Muscle layer of colon (tissue), 2 donors: ENCODE results near the gene INPP5F.

Source experiments
- H3K27ac ChIP-seq: one replicate; pipeline ENCODE4 v1.7.0; 2013; ENCODE audit warnings: low read depth, mild to moderate bottlenecking, low read length, moderate library complexity
- H3K27me3 ChIP-seq, 2 donors: one replicate each; pipeline ENCODE4 v1.7.0; 2013; ENCODE audit warnings: low read length in 2 of 2, mild to moderate bottlenecking in 2 of 2; ENCODE audit not compliant: insufficient read depth in 2 of 2, control insufficient read depth in 1 of 2
- H3K36me3 ChIP-seq: one replicate; pipeline ENCODE4 v1.7.0; 2013; ENCODE audit warnings: mild to moderate bottlenecking, low read length; ENCODE audit not compliant: insufficient read depth
- H3K4me1 ChIP-seq: one replicate; pipeline ENCODE4 v1.7.0; 2013; ENCODE audit warnings: mild to moderate bottlenecking, low read length; ENCODE audit not compliant: insufficient read depth
- H3K4me3 ChIP-seq, 2 donors: one replicate each; pipeline ENCODE4 v1.7.0; 2013; ENCODE audit warnings: low read length in 2 of 2, low read depth in 1 of 2, mild to moderate bottlenecking in 1 of 2, moderate library complexity in 1 of 2
- H3K9ac ChIP-seq: one replicate; pipeline ENCODE4 v1.7.0; 2013; ENCODE audit warnings: low read length
- H3K9me3 ChIP-seq: one replicate; pipeline ENCODE4 v1.7.0; 2013; ENCODE audit warnings: mild to moderate bottlenecking, low read length
- donor health status: abdominal sarcoma.
- donor health status: Adenocarcinoma of cecum.

INPP5F gene, protein sequence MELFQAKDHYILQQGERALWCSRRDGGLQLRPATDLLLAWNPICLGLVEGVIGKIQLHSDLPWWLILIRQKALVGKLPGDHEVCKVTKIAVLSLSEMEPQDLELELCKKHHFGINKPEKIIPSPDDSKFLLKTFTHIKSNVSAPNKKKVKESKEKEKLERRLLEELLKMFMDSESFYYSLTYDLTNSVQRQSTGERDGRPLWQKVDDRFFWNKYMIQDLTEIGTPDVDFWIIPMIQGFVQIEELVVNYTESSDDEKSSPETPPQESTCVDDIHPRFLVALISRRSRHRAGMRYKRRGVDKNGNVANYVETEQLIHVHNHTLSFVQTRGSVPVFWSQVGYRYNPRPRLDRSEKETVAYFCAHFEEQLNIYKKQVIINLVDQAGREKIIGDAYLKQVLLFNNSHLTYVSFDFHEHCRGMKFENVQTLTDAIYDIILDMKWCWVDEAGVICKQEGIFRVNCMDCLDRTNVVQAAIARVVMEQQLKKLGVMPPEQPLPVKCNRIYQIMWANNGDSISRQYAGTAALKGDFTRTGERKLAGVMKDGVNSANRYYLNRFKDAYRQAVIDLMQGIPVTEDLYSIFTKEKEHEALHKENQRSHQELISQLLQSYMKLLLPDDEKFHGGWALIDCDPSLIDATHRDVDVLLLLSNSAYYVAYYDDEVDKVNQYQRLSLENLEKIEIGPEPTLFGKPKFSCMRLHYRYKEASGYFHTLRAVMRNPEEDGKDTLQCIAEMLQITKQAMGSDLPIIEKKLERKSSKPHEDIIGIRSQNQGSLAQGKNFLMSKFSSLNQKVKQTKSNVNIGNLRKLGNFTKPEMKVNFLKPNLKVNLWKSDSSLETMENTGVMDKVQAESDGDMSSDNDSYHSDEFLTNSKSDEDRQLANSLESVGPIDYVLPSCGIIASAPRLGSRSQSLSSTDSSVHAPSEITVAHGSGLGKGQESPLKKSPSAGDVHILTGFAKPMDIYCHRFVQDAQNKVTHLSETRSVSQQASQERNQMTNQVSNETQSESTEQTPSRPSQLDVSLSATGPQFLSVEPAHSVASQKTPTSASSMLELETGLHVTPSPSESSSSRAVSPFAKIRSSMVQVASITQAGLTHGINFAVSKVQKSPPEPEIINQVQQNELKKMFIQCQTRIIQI

DNA sequence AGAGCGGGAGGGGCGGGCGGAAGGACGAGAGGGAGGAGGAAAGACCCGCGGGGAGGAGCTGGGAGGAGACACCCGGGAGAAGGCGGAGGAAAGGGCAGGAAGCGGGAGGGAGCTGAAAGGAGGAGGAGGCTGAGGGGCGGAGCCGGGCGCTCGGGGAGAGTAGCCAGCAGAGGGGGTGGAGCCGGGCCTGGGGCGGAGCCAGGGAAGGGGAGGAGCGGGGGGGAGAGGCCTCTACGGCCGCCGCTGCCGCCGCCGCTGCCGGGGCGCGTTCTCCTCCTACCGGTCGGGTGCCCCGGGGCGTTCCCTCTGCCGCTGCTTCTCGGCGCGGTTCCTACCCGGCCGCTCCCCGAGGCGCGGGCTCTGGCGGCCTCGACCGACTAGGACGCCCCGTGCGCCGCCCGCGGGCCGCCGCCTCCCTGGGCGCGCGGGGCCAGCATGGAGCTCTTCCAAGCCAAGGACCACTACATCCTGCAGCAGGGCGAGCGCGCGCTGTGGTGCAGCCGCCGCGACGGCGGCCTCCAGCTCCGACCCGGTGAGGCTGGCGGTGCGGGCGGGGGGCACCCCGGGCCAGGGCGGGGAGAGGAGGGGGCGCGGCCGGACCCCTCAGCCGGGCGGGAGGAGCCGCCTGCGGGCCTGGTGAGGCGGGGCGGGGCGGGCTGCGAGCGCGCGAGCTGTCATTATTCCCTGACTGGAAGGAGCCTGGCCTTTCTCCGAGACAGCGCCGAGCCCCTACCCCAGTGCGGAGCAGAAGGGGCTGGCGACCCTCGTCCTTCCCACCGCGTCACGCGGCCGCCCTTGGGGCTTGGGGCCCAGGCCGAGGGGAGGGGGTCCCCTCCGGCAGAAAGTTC, at the start of gene INPP5F:
INPP5F (plus strand) TSS at position 223 of the 848 bp plus-strand sequence; CDS start at position 436, 213 bp downstream.
- no peaks in the 10 kb centered on the region for H3K36me3 ChIP-seq
- H3K4me1 ChIP-seq = peaks cover 34% of the 10 kb centered on the region
- H3K27me3 ChIP-seq = no peaks in the 10 kb centered on the region
- peak within 1 kb of the TSS; percentile 94 for H3K27ac ChIP-seq
- peak within 1 kb of the TSS; percentile 64 to 97 for H3K4me3 ChIP-seq
- H3K9me3 ChIP-seq = no peaks in the 10 kb centered on the region
- H3K9ac ChIP-seq = peak within 1 kb of the TSS; percentile 92

DNA sequence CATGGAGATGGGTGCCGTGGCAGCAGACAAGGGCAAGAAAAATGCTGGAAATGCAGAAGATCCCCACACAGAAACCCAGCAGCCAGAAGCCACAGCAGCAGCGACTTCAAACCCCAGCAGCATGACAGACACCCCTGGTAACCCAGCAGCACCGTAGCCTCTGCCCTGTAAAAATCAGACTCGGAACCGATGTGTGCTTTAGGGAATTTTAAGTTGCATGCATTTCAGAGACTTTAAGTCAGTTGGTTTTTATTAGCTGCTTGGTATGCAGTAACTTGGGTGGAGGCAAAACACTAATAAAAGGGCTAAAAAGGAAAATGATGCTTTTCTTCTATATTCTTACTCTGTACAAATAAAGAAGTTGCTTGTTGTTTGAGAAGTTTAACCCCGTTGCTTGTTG, 48.7 kb upstream of the INPP5F start:
- Histone ChIP-seq H3K9me3 (no peaks in the 10 kb centered on the region), H3K9ac (no peak overlapping the region), H3K4me1 (peaks cover 17% of the 10 kb centered on the region), H3K4me3 (no peak overlapping the region), H3K27me3 (no peaks in the 10 kb centered on the region), H3K36me3 (peaks cover 38% of the 10 kb centered on the region), H3K27ac (no peak overlapping the region)

DNA sequence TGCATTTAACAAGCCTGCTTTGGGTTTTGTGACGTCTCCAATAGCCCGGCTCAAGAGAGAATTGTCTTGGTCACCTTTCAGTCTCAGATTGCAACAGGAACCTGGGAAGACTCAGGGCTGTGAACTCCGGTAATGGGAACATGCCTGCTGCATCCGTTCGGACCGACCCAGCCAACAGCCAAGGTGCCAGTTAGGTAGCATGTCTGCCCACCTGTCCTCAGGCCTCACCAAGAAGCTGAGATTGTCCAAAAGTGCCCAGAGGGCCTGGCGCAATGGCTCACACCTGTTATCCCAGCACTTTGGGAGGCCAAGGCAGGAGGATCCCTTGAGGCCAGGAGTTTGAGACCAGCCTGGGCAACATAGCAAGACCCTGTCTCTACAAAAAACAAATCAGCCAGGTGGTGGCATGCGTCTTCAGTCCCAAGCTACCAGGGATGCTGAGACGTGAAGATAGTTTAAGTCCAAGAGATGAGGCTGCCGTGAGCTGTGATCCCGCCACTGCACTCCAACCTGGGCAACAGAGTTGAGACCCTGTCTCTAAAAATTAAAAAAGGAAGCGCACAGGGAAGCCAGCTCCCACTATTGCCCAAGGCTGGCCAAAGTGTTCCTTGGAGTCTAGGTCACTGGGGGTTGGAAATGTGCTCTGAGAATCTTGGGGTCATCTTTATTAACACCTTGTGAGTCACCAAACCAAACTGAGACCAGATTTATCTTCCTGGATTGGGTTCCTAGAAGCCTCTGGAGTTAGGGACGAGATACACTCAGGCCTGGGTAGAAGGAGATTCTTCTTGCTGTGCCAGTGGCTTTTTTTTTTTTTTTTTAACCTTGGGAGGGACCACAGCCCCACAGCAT, 47.7 kb upstream of the INPP5F start:
- no peak overlapping the region for H3K9ac ChIP-seq
- H3K36me3 ChIP-seq = peaks cover 28% of the 10 kb centered on the region
- peak overlapping the region; percentile 42 for H3K27ac ChIP-seq
- H3K4me1 ChIP-seq = peaks cover 17% of the 10 kb centered on the region
- no peak overlapping the region for H3K4me3 ChIP-seq
- H3K9me3 ChIP-seq = no peaks in the 10 kb centered on the region
- H3K27me3 ChIP-seq = no peaks in the 10 kb centered on the region

DNA sequence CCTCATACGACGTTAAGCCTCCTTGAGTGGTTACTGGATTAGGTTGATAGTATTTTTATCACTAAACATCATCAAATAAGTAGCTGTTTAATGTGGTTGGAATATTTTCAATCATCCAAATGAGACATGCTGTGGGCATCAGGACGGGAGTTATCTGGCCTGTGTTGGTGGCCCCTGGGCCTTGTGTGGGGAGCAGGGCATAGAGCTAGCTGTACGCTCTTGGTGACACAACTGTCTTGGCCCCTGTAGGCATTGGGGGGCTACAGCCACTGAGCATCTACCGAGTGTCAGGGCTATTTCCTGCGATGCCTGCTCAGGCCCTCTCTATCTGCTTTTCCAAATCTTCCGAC, 46.4 kb upstream of the INPP5F start:
- peaks cover 17% of the 10 kb centered on the region for H3K4me1 ChIP-seq
- no peak overlapping the region for H3K9ac ChIP-seq
- no peak overlapping the region for H3K27ac ChIP-seq
- H3K36me3 ChIP-seq = peaks cover 18% of the 10 kb centered on the region
- H3K4me3 ChIP-seq = no peak overlapping the region
- no peaks in the 10 kb centered on the region for H3K9me3 ChIP-seq
- no peaks in the 10 kb centered on the region for H3K27me3 ChIP-seq

DNA sequence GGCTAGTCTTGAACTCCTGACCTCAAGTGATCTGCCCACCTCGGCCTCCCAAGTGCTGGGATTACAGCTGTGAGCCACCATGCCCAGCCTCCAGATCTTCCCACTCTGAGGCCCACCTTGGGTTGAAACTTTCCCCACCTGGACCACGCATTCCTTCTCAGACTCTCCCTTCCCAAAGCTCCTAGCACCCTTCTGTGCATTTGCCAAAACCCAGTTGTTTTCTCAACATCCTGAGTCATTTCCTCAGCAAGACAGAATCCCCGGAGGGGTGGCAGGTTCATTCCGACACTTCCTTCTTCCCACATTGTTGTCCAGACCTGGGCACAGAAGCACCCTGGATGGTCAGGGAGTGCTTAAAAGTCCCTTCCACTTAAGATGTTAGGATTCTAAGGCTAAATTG, 45.8 kb upstream of the INPP5F start:
- Histone ChIP-seq H3K4me3 (no peak overlapping the region), H3K9ac (no peak overlapping the region), H3K36me3 (peaks cover 18% of the 10 kb centered on the region), H3K4me1 (peaks cover 17% of the 10 kb centered on the region), H3K27me3 (no peaks in the 10 kb centered on the region), H3K27ac (peak overlapping the region; percentile 53), H3K9me3 (no peaks in the 10 kb centered on the region)

DNA sequence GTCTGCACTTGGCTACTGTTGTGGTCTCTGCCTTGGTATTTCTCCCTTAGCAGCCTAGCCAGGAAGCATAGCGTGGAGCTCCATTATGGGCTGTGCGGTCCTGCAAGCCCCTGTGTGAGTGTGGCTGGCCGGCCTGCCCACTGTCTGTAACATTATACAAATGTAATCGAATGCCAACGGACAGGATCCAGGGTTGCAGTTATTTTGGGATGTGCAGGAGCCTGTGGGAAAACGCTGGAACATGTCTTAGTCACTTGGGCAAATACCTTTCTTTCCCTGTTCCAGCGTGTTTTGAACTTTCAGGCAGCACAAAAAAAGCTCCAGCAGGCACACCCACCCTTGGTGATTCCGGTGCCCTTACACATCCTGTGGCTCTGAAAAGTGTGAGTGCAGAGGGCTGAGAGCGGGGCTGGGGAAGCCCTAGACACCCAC, 45.2 kb upstream of the INPP5F start:
- Histone ChIP-seq H3K36me3 (peaks cover 18% of the 10 kb centered on the region), H3K4me1 (peaks cover 17% of the 10 kb centered on the region), H3K27me3 (no peaks in the 10 kb centered on the region), H3K9ac (no peak overlapping the region), H3K9me3 (no peaks in the 10 kb centered on the region), H3K27ac (peak overlapping the region; percentile 53), H3K4me3 (no peak overlapping the region)

DNA sequence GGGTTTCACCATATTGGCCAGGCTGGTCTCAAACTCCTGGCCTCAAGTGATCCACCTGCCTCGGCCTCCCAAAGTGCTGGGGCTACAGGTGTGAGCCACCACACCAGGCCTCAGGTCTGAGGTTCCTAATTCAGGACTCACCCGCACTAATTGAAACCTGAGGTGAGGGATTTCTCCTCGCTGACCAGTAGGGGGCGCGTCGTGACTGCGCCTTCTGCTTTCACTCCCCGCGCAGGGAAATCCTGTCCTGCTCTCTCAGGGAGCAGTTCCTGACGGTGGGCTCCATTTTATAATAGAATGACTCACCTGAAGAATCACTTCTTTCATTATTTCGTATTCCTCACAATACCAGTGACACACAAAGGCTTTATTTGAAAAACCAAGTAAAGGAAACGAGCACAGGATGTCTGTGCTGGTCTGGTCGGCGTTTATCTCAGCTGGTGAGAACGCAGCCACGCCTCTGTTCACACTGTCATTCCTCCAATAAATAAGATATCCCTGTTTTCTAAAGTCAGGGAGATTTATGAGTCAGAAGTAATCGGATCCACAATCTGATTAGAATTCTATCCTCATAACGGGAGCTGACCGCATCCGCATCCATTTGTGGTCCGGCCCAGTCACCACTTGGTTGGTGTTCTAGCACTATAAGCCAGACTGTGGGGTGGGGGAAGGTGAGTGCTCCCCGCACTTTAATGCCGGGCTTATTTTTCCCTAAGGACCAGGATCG, 39.2 kb upstream of the INPP5F start:
- no peaks in the 10 kb centered on the region for H3K27me3 ChIP-seq
- no peak overlapping the region for H3K9ac ChIP-seq
- no peaks in the 10 kb centered on the region for H3K9me3 ChIP-seq
- peak overlapping the region in 1 of 2 donors; percentile 26 for H3K4me3 ChIP-seq
- no peak overlapping the region for H3K27ac ChIP-seq
- no peaks in the 10 kb centered on the region for H3K36me3 ChIP-seq
- peaks cover 16% of the 10 kb centered on the region for H3K4me1 ChIP-seq

DNA sequence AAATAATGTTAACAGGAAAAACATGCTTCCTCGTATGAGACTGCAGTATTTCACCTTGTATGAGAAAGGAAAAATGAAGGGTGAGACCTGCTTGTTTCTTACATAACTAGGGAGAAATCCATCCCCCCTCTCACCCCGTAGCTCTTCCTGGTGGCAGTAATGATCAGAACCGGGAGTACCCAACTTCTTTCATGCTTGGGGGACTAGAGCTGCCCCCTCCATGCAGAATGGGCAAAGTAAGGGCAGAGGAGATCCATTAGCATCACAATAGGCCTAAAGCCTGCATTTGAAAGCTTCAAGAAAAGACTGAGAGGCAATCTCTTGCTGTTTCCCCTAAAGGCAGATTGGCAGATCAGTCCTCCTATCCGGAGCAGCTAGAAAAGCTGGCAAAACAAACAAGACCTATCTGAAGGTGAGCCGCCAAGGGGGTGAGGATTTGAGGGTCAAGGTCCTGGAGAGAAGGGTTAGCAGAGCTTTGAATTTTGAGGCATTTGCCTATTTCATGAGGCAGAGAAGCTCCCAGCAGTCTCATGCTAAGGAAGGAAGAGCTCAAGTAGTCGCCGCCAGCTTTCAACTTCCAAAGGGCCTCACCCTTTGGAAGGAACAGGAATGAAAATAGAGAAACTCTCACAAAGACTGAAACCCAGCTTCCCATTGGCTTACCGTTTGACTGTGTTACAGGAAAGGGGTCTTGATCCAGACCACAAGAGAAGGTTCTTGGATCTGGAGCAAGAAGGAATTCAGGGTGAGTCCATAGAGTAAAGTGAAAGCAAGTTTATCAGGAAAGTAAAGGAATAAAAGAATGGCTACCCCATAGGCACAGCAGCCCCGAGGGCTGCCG, 38.4 kb upstream of the INPP5F start:
- Histone ChIP-seq H3K27ac (no peak overlapping the region), H3K9me3 (no peaks in the 10 kb centered on the region), H3K27me3 (no peaks in the 10 kb centered on the region), H3K36me3 (no peaks in the 10 kb centered on the region), H3K4me3 (peak overlapping the region in 1 of 2 donors; percentile 26), H3K9ac (no peak overlapping the region), H3K4me1 (peaks cover 16% of the 10 kb centered on the region)

DNA sequence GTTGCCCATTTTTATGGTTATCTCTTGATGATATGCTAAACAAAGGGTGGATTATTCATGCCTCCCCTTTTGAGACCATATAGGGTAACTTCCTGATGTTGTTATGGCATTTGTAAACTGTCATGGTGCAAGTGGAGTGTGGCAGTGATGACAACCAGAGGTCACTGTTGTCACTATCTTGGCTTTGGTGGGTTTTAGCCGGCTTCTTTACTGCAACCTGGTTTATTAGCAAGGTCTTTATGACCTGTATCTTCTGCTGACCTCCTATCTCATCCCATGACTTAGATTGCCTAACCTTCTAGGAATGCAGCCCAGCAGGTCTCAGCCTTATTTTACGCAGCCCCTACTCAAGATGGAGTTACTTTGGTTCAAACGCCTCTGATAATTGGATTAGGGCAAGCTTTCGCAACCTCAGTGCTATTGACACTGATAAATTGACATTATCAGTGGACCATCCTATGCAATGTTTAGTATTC, 37.8 kb upstream of the INPP5F start:
- Histone ChIP-seq H3K4me1 (peaks cover 16% of the 10 kb centered on the region), H3K27ac (no peak overlapping the region), H3K4me3 (no peak overlapping the region), H3K9me3 (no peaks in the 10 kb centered on the region), H3K9ac (no peak overlapping the region), H3K36me3 (no peaks in the 10 kb centered on the region), H3K27me3 (no peaks in the 10 kb centered on the region)
